Measurements from ENCODE around the gene GAS7.
A peak's percentile ranks its signal among the peaks of the same experiment; 100 is the strongest.

The GAS7 gene

GRCh38 chr17:10127819-10128425 lies 70.5 kb downstream of the GAS7 start:
- peak; percentile 94 for DNase-seq

- peak; percentile 62 for DNase-seq
These were observed 71.5 kb downstream of the GAS7 start for GRCh38 chr17:10126616-10127501.

- no peak for DNase-seq
These were observed 72.2 kb downstream of the GAS7 start for GRCh38 chr17:10126276-10126615.

- peak; percentile 69 for DNase-seq
These were observed 72.7 kb downstream of the GAS7 start for GRCh38 chr17:10125531-10126275.

GRCh38 chr17:10123093-10123492 lies 75.3 kb downstream of the GAS7 start:
- DNase-seq: no peak

GRCh38 chr17:10121971-10122707 lies 76.3 kb downstream of the GAS7 start:
- no peak for DNase-seq

GRCh38 chr17:10120749-10121148 lies 77.7 kb downstream of the GAS7 start:
- no peak for DNase-seq

- no peak for DNase-seq
These were observed 78.3 kb downstream of the GAS7 start for GRCh38 chr17:10120109-10120485.

GRCh38 chr17:10119203-10120108 lies 79.0 kb downstream of the GAS7 start:
- no peak for DNase-seq

GRCh38 chr17:10118788-10119130 lies 79.6 kb downstream of the GAS7 start:
- DNase-seq: no peak

- peak; percentile 42 for DNase-seq
These were observed 80.8 kb downstream of the GAS7 start for GRCh38 chr17:10117581-10118001.

- peak; percentile 25 for DNase-seq
These were observed 81.5 kb downstream of the GAS7 start for GRCh38 chr17:10116753-10117420.

- peak; percentile 4 for DNase-seq
These were observed 82.1 kb downstream of the GAS7 start for GRCh38 chr17:10116267-10116666.

GRCh38 chr17:10115536-10115932 lies 82.9 kb downstream of the GAS7 start:
- DNase-seq: no peak

- DNase-seq: peak; percentile 95
These were observed 83.4 kb downstream of the GAS7 start for GRCh38 chr17:10114931-10115535.

- DNase-seq: peak; percentile 20
These were observed 85.4 kb downstream of the GAS7 start for GRCh38 chr17:10112962-10113361.

GRCh38 chr17:10111907-10112452 lies 86.4 kb downstream of the GAS7 start:
- peak; percentile 13 for DNase-seq

GRCh38 chr17:10109146-10109545 lies 89.3 kb downstream of the GAS7 start:
- no peak for DNase-seq

GRCh38 chr17:10107316-10108165 lies 90.9 kb downstream of the GAS7 start:
- DNase-seq: peak; percentile 31

GRCh38 chr17:10106067-10106466 lies 92.3 kb downstream of the GAS7 start:
- peak; percentile 12 for DNase-seq

Data from left hindlimb (tissue), 1 donor.